ENCODE results near the gene CABP7.
A peak's percentile ranks its signal among the peaks of the same experiment; 100 is the strongest.

Gene CABP7

DNA sequence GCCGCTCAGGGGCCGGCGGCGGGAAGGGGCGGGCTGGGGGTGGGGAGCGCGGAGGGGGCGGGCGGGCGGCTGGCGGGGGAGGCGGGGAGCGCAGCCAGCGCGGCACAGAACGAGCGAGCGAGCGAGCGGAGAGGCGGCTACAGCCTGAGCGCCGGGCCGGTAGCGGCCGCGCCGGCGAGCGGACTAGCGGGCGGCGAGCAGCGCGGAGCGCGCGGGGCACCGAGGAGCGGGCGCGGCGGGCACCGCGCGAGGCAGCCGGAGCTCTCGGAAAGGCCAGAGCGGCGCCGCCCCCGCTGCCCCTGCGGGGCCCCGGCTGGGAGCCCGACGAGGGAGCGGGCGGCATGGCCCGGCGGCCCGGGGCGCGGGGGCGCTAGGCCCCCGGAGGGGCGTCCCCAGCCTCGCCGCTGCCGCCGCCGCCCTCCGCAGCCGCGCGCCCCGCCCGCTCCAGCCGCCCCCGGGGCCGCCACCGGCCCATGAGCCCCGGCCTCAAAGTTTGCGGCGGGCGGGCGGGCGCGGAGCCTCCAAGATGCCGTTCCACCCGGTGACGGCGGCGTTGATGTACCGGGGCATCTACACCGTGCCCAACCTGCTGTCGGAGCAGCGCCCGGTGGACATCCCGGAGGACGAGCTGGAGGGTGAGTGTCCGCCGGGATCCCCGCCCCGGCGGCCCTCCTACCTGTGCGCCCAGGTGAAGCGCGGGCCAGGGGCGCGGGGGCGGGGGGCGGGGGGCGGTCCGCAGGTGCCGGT lies at the start of gene CABP7:
CABP7 (plus strand) TSS at position 105 of the 747 bp plus-strand sequence; CDS start at position 527, 422 bp downstream.
- no peak for DNase-seq

DNA sequence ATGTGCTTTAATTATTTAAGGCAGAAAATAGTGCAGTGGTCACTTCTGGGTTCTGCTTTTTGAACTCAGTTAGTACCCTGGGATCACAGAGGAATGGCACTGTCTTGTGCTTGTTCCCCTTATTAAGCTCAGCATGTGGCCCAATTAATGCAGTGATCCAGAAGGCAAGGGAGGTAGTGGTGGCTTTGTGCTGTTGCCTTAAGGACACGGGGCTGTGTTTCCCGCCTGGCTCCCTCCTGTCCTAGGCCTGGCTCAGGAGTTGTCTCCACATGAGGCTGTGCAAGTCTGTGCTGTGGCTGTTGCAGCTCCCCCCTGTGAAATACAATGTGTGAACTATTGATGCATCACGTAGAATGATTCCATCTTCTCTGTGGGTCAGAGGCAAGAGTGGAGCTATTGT lies 49.2 kb upstream of the CABP7 start:
- peak; percentile 93 for DNase-seq

DNA sequence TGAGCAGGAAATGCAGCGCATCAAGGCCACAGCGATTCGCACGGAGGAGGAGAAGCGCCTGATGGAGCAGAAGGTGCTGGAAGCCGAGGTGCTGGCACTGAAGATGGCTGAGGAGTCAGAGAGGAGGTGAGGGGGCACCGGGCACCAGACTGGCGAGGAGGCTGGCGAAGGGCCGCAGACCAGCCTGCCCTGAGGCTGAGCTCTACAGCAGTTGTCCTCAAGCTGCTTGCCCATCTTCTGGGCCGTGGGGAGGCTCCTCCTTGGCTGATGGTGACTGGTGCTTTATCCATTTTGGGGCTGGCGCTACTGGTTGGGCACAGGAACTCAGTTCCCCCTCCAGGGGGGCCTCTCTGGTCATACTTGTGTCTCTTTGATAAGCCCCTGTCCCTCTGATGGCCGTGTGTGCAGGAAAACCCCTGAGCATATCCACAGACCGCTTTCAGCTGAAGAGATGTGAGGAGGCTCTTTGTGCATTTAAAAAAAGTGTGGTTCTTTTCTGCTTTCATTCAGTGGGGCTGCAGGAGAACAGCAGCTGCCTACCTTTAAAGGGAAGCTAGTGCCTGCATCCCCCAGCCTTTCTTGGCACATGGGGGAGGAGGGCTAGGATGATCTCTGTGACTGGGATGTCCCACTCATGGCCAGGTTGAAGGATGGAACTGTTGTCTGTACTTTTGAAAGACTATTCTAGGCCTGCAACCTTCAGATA lies 46.3 kb upstream of the CABP7 start:
- DNase-seq = no peak

DNA sequence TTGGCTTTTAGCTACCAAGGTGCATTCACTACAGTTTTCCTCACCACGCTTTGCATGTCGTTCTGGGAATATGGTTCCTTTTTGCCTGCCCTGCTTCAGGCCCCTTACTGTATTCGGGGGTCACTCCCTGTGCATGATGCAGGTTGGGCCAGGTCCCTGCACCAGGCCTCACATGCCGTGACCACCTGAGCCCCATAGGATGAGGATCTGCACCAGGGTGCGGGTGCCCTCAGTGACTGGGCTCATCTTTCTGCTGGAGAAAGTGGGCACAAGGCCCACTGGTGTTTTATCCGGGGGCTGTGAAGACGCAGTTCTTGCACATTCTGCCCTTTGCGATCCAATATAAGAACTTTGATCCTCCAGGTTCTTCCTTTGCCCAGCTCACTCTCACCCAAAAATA lies 45.7 kb upstream of the CABP7 start:
- no peak for DNase-seq

DNA sequence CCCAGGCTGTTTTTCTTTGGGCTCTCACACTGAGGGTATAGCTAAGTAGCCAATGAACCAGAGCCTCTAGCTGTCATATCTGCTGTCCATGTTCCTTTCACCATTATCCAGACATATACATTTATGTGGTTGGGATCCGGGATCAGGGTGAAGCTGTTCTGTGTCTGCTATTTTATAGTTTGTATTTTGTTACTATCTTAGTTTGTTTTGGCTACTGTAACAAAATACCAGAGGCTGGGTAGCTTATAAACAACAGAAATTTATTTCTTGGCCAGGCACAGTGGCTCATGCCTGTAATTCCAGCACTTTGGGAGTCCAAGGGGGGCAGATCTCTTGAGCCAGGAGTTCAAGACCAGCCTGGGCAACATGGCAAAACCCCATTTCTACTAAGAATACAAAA lies 40.5 kb upstream of the CABP7 start:
- no peak for DNase-seq

DNA sequence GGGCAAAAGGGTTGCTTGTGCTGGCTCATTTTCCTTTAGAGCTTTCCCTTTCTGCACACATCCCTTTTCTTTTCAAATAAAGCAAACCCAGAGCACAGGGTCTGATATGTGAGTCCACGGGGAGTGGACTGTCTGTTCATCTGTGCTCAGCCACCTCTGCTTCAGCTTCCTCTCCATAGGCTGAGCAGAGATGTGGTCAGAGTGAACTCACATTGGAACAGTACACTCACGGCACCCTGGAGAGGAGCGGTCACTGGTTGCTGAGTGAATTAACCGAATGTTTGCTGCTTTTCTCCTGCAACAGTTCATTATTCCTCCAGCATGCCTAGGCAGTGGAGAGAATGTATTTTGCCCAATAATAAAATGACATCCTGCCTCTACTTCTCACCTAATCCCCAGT lies 36.3 kb upstream of the CABP7 start:
- DNase-seq = no peak

DNA sequence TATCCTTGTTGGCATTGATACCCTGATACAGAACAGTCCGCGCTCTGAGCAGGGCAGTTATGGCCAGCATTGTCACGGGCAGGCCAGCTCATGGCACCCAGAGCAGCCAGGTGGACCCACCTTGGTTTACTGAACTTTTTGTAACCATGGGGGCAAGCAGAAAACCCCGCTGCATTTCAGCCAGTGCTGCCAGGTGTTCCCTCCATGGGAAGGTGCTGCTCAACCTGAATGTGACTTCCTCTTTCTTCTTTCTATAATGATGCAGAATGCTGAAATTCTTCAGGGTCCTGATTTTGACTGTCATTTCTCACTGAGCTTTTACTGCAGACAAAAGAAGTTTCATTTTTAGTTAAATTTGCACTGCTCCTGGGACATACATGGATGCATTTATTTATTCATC lies 35.6 kb upstream of the CABP7 start:
- no peak for DNase-seq

DNA sequence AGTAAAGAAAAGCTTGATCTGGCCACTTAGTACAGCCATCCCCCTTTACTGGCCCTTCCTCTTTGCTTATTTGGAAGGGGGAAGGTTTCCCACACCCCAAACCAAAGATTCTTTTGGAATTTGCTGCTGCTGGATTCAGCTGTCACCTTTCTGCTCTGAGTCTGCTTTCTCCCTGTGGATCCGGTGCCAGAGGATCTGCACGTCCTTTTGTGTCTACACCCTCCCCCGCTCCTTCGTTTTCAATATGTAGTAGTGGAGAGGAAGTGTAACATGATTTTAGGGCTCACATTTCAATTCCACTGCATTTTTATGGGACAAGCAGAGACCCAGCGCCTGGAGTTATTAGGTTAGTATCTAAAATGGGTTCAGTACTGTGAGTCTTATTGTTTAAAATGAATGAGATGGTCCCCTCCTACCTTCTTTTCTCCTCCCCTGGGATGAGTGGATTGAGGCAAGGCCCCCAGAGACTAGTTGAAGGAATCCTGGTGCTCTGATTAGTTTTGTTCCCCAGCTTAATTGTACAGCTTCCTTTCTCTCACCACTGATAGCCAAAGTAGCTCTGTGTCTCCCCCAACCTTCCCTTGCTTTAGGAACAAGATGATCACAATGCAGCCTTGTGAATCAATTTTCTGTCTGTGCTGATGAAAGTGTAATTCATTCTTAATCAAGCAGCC lies 30.5 kb upstream of the CABP7 start:
- DNase-seq = no peak

DNA sequence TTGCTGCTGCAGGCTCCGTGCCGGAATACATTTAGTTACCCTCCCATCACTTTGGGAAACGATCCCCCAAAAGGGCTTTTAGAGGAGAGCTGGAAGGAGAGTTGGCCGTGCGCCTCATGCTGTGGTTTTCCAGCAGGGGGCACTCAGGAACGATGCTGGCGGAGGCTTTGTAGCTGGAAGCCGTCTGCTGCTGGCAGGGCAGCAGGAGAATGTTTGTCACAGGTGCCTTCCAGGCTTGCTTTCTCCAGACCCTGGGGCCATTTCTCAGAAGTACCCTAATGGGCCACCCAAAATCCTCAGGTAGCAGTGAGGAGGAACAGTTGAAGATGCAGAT lies 30.0 kb upstream of the CABP7 start:
- peak; percentile 90 for DNase-seq

DNA sequence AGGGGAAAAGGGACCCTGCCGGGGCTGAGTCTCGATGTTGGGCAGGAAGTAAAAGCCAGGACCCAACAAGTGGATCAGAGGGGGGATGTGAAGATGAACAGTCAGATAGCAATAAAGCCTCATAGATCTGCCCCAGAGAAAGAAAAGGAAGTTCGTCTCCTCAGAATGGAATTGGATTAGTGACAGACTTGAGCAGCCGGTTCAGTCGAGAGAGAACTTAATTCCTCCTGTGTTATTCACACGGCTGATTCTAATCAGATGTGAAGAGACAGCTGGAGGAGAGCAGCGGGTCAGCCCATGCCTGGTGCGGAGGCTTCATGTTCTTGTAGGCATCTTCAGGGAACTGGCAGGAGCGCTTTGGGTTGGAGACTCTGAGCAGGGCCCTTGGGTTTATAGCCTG lies 29.3 kb upstream of the CABP7 start:
- DNase-seq = peak; percentile 89

DNA sequence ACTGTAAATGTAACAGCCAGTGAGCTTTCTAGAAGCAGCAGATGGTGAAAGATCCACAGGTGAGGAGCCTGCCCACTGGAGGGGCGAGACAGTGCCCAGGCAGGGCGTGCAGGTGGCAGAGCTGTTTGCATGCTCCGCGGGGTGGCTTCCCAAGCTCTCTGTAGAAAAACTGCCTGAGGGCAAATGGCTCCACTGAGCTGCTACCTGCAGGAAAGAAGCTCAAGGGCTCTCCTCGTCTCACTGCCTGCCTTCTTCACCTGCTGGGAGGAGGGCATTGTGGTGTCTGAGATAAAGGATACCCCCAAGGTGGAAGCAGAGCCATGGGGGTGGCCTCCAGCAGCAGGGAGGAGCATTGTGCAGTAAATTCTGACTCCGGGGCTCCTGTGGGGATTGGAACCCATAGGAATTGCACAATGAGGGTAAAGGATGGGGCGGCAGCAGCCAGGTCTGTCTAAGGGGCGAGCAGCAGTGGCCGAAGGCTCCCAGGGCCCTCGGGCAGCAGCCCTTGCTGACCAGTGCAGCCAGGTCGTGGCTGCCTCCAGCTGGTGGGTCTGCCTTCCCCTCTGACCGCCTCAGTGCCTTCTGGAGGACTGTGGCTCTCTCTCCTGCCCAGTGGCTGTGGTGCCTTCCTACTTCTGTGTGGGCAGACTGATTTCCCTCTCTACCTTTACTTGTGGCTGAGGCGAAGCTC lies 28.0 kb upstream of the CABP7 start:
- no peak for DNase-seq

DNA sequence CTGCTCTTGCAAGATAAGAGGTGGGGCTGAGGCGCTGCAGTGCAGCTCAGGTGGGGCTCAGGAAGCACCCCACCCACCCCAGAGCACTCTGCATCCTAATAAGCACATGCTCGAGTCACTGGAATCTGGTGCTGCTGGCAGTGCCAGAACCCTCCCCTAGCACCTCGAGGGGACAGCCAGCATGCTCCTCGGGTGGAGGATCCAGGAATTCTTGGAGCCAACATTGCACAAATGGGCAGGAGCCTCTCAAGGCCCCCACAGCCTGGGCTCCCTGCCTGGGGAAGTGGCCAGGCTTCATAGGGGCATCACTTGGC lies 27.5 kb upstream of the CABP7 start:
- no peak for DNase-seq

DNA sequence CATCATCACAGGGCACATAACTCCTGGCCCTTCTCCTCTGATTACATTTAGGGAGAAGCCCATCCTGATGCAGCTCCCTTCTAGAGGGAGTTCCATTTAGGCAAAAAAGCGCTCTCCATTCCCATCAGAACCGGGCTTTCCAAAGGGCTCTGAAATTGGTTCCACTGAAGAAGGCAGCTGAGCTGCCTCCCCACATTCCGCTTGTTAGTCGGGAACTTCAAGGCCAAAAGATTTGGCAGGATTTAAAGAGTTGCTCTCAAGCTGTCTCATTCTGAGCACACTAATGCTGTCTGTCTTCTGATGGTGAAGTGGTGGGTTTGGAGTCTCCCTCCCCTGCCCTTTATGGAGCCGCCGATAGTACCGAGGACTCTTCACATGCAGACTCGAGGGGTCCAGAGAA lies 26.6 kb upstream of the CABP7 start:
- DNase-seq = no peak

DNA sequence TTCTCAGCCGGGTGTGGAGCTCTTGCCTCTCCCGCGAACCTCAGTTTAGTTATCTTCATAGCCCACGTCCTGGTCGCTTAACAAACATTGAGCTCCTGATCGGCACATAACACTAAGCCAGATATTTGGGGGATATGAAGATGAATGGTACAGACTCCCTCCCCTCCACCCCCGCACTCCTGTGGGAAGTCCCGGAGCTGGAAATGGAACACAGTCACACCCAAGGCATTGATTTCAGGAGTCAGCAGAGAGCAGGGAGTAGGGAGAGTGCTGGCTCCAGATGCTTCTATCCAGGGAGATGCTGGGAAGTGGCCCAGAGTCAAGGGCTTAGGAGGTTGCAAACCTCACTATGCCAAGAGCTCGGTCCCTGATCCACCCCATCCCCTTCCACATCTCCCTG lies 26.1 kb upstream of the CABP7 start:
- DNase-seq = no peak

DNA sequence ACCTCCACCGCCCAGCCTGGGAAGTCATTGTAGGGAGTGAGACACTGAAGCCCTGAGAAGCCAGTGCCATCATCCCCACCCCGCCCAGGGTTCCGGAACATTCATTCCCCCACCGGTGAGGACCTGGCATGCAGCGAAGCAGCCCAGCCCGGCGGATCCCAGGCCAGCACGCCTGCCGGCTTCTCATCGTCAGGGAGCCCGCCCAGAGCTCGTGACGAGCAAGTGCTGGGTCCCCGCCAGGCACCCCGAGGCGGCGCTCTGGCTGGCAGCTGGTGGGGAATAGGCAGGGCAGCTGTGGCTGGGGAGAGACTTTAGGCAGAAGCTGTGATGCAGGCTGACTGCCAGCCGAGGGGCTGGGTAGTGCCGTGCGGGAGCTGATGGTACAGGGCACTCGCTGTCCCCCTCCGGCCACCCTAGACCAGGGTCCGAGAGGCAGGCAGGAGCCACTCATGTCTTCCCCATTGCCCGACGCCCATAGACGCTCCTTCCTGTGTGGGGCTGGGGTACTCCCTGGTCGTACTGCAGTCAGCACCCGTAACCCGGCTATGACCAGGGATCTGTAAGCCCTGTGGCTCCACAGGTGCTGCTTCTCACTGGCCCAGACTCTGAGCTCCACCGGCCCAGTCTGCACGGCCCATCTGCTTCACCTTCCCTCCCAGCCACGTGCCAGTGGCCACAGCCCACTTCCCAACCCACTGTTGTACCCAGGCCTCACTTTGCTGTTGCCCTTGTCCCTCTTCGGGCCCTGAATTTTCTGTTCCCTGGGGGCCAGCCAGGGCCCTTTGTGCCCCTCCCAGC lies 24.5 kb upstream of the CABP7 start:
- no peak for DNase-seq

DNA sequence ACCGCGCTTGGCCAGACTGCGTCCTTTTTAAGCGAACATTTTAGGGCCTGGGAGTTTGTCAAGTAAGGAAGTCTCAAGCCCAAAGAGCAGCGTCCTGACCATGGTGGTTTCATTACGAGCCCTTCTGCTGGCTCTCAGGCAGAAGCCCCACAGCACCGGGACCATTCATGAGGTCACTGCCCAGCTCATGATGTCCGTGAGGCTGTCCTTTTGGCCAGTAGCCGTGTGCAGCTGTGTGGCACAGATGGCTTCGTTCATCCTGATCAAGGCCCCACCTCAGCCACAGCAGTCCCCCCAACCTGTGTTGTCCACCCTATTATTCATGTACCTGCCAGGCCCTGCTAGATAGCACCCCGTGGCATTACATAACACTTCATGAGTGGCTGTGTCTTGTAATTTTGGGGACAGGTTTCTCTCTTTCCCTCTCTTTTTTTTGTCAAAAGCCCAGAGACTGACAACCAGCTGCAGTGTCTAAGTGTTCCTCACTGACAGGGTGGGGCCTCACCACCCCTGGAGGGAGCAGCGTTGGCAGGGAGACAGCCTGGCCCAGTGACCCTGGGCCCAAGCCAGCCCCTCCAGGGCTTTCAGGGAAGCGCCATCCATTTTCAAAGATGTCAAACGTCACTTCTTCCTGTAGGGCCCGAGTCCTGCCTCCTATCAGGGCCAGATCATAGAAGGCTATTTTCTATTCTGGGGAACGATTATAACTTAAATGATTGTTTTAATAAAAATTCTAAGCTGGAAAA lies 21.8 kb upstream of the CABP7 start:
- no peak for DNase-seq

DNA sequence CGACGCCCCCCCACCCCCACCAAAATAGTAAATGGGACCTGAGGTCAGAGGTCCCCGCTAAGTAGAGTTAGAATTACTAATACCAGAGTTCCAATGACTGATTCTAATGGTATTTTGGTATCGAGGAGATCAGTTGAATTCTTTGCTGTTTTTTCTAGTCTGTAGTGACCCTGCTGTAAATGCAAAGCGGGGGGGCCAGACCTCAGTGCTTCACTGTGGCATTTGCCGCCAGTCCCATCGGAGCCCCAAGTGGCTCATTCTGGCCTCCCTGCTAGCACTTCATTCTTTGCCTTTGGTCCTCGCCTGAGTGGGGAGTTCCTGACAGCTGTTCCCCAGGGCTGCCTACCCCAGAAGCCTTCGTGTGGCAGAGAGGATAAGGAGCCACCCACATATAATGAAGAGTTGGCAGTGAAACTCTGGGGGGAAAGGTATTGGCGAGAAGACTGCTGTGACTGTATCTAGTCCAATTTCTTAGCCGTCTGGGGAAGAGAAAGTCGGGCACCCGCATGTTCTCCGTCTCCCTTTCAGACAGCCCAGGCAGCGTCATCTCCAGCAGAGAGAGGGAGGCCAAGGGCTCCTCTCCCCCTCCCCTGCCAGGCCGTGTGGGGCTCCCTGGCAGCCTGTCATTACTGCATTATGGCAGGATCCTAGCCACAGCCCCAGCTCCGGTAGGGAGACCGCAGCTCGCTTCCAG lies 19.4 kb upstream of the CABP7 start:
- DNase-seq = no peak

DNA sequence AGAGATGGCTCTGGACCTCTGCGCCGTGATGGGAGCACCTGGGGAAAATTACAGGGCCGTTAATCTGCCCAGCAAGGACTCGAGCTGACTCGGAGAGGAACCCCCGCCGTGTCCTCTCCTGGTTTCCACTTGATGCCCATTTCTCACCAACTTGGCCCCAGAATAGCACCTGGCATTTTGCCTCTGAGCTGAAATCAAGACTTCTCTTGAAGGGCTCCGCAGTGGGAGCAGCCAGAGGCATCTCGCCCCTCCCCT lies 19.0 kb upstream of the CABP7 start:
- no peak for DNase-seq

DNA sequence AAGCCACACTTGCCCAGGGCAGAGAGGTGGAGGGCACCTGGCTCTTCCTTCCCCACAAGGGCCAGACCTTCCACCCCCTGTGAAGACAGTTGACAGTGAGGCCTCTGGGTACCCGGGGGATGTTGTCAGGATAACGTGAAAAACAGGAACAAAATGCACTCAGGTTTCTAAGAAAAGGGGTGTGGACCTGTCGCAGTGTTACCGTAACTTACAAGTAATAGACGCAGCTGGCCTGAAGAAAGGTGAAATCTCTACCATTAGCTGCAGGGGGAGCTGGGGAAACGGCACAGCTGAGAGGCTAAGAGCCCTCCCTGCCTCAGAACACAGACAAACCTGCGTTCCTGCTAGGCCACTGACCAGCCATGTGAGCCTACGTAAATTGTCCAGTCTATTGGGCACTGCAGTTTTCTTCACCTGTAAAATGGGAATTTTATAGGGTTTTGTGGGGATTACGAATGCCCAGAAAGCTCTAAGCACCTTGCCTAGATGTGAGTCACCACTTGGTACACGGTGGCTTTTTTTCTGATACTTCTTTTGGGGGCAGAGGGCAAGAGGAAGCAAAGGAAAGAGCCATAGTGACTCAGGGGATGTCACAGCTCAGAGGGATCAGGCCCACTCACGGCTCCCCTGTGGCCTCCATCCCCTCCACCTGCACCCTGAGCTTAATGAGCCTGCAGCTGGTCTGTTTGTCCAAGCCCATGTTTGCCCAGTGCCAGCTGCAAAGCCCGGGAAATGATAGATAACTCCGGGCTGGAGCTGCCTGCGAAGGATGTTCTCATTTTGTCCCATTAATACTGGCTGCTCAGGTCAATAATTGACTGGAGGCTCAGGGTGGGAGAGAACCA lies 18.4 kb upstream of the CABP7 start:
- DNase-seq = no peak

DNA sequence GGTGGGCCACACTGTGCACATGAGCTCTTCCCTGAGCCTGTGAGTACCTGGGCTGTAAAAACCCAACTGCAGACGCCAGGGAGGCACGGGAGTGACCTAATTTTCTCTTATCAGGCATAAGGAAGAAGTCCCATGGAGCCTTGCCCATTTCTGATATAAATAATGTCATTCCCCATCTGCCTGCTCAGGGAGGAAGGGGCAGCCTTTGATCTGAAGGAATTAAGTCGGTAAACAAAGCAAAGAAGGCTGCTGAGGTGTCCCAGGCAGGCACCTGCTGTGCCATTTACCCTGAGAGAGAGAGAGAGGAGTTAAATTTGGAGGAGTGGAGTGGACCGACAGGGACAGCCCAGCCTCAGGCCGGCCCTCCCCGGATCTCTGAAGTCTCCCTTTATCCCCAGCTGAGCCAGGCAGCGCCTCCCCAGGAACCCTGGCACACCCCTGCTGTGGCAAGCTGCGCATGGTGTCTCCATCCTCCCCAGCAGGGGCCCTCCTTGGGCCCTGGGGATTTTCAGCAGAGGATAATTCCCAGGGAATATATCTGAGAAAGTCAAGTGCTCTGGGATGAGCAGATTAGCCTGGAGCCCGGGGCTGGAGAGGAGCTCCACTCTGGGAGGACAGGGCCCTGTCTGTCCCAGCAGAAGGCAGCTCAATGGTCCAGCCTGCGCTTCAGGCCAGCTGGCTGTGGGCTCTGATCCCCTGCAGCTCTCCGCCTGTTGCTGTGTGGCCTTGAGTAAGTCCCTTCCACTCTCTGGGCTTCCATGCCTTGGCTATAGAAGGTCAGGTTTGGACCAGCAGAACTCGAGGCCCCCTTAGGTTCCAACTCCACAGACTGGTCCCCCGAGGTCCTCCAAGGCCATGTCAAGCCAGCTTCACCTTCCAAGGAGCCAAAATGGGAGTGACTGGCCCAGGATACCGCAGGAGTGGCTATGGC lies 17.5 kb upstream of the CABP7 start:
- no peak for DNase-seq

All from eye (tissue), 1 donor.